Testis (tissue), 2 donors: ENCODE data around the gene PGF.

Experiments used
- CTCF ChIP-seq, 3 experiments: fragments of 450-650 bp in 2 of 3; fragments of 200-600 bp in 1 of 3; sonication (generic) in 1 of 3; IDR thresholded peaks; one replicate each; pipeline ENCODE4 v1.5.1; 2016 to 2019; ENCODE audit warnings: antibody characterized with exemption in 3 of 3, mild to moderate bottlenecking in 2 of 3, moderate library complexity in 1 of 3
- POLR2A ChIP-seq: fragments of 450-650 bp; IDR thresholded peaks from one replicate; pipeline ENCODE4 v1.6.1; 2017; ENCODE audit warnings: antibody characterized with exemption, mild to moderate bottlenecking, moderate library complexity

GRCh38 chr14:74956027-74956279, 556 bp upstream of the PGF start:
- no peak for TF ChIP-seq CTCF (IDR thresholded peaks at IDR 0.05)
- no peak for TF ChIP-seq POLR2A
